GM18505 (cell line): ENCODE measurements around the gene NINJ2.

Source experiments
- ATAC-seq: cut with Tn5 transposase; IDR thresholded peaks from one replicate; pipeline ENCODE4 v1.9.1; 2021; ENCODE audit not compliant: unreplicated experiment
- POLR2A ChIP-seq: IDR thresholded peaks from 4 replicates; pipeline ENCODE4 v1.6.1; 2011; ENCODE audit warnings: borderline replicate concordance; ENCODE audit not compliant: insufficient read depth, insufficient read length; ENCODE audit errors: extremely low read depth

Gene NINJ2

DNA sequence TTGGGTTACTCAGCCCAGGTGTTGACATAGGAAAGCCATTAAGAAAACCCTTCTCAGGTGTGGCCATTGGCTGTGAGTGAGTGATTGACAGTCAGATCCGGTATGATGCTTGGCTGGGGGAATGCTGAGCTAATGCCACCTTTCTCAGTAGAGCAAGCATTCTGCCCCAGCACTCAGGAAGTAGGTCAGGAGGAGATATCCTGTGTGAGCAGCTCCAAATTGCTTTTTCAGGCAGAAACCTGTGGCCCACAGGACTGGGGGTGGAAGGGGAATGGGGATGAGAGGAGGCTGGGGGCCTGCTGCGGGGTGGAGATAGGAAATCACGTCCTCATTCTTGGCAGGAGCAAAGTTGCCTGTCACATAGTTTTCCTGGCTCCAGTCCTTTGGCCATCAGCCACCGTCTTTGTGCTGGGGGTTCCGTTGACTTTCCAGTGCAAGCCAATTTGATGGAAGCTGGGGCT is 55.7 kb downstream of the NINJ2 start:
- no peak for ATAC-seq

GRCh38 chr12:604956-605355 is 58.3 kb downstream of the NINJ2 start:
- TF ChIP-seq POLR2A: no peak
- no peak for ATAC-seq

More for the DNA sequence above, 55.7 kb downstream of the NINJ2 start:
- no peak for TF ChIP-seq POLR2A

GRCh38 chr12:602700-603068 is 60.6 kb downstream of the NINJ2 start:
- no peak for TF ChIP-seq POLR2A
- ATAC-seq: no peak

DNA sequence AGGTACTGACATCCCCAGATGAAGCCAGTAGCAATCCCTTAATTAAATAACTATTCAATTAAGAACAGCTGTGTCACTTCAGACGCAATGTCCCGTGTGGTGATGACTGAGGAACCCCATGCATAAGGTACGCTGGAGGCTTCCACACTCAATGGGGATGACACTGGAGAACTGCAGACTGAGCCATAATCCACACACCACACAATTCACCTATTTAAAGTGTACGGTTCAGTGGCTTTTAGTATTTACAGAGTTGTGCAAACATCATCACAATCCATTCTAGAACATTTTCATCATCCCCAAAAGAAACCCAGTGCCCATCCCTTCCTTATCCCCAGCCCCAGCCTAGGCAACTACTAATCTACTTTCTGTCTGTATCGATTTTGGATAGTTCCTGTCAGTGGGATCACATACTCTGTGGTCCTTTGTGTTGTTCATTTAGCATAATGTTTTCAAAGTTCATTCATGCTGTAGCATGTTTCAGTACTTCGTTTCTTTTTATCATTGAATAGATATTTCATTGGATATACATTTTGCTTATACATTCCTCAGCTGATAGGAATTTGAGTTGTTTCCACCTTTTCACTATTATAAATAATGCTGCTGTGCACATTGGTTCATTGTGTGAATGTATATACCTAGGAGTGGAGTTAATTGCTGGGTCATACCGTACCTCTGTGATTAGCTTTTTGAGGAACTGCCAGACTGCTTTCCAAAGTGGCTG is 61.1 kb downstream of the NINJ2 start:
- TF ChIP-seq POLR2A: no peak

DNA sequence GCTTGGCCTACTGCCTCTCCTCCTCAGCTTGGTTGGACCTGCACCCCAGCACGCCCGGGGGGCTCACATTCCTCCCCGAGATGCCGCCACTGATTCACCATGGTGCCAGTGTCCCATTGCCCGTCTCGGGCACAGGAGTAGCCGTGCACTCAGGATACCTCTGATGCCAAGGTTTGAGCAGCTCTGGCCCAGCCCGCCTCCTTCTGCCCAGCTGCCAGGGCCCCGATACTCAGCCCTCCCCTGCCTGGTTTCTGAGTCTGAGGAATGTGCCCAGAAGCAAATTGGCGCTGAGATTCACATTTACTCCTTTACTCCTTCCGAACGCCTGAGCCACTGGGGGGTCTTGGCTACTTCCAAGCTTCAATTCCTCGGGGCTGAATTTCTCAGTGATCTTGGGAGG is 63.5 kb downstream of the NINJ2 start:
- no peak for ATAC-seq
- no peak for TF ChIP-seq POLR2A

More for the DNA sequence above, 61.1 kb downstream of the NINJ2 start:
- ATAC-seq: no peak

GRCh38 chr12:597926-598568 is 65.2 kb downstream of the NINJ2 start:
- TF ChIP-seq POLR2A: no peak

DNA sequence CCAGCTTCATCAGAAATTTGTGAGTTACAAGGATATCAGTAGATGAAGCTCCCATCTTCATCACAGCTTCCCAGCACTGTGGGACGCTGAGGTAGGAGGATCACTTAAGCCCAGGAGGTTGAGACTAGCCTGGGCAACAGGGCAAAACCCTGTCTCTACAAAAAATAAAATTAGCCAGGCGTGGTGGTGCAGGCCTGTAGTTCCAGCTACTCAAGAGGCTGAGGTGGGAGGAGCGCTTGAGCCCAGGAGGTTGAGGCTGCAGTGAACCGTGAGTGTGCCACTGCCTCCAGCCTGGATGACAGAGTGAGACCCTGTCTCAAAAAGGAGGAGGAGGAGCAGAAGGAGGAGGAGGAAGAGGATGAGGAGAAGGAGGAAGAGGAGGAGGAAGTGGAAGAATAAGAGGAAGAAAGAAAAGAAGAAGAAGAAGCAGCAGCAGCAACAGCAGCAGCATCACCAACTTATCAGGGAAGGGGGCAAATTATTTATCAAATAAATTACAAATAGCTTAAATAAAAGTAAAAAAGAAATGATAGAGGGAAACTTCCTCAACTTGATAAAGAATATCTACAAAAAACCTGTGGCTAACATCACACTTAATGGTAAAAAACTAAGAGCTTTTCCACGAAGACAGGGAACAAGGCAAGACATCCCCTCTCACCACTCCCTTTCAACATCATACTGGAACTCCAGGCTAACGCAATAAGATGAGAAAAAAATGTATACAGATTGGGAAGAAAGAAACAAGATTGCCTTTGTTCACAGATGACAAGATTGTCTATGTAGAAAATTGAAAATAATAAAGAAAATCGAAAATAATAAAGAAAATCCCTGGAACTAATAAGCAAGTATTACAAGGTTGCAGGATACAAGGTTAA is 69.6 kb downstream of the NINJ2 start:
- no peak for TF ChIP-seq POLR2A
- ATAC-seq: no peak

More at GRCh38 chr12:597926-598568, 65.2 kb downstream of the NINJ2 start:
- no peak for ATAC-seq

DNA sequence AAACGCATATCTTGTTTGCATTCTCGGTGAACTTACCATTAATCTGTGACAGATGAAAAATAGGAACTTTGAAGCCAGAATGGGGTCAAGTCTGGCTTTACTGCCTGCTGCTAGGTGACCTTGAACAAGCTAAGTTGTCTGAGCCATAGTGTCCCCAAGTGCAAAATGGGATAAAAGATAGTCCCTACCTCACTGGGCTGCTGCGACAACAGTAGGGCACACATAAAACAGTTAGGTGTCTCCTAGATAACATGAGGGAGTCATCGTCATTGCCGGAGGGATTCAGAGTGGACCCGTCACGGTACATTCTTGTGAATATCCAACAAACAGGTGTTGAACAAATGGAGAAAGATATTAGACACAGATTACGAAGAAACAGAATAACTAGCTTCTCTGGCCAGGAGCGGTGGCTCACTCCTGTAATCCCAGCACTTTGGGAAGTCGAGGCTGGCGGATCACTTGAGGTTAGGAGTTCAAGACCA is 71.2 kb downstream of the NINJ2 start:
- no peak for TF ChIP-seq POLR2A
- ATAC-seq: no peak

GRCh38 chr12:591167-592023 is 71.8 kb downstream of the NINJ2 start:
- no peak for TF ChIP-seq POLR2A
- no peak for ATAC-seq

- TF ChIP-seq POLR2A: no peak
- no peak for ATAC-seq
These were observed 73.0 kb downstream of the NINJ2 start for GRCh38 chr12:590206-590750.

DNA sequence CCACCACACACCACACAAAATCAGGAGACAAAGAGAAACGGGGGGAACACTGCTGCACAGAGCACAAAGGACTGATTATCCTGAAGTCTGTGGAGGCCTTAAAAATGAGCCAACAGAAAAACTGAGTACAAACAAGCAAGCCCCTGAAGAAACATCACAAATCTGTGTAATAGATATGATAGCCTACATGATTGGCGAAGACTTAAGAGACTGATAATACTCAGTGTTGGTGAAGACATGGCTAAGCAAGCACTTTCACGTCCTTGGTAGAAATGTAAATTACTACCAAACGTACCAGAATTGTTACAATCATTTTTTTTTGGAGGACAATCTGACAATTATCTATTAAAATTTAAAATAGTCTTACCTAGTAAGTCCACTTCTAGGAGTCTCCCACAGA is 74.6 kb downstream of the NINJ2 start:
- ATAC-seq: no peak

DNA sequence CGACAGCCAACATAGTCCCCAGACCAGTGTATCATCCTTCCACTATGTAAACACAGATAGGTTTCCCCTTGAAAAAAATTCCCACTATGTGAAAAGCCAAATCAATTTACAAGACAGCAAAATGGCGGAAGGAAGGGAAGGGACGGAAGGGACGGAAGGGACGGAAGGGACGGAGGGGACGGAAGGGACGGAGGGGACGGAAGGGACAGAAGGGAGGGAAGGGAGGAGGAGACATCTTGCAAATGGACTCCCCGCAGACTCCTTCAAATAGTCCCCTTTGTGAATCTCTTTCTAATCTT is 75.3 kb downstream of the NINJ2 start:
- TF ChIP-seq POLR2A: no peak

More for the DNA sequence above, 74.6 kb downstream of the NINJ2 start:
- no peak for TF ChIP-seq POLR2A

More for the DNA sequence above, 75.3 kb downstream of the NINJ2 start:
- ATAC-seq: no peak
